Esophagus muscularis mucosa (tissue), 4 donors: Measurements from ENCODE around the gene VTN. TPM values are rescaled to one million over a fixed set of nuclear protein-coding genes. Genes with fewer than 3 reads are reported as not detected.
A peak's percentile ranks its signal among the peaks of the same experiment; 100 is the strongest.

Experiments used
- DNase-seq: peaks from one replicate; pipeline ENCODE4 v3.0.0-alpha.2; 2017; ENCODE audit errors: extremely low spot score
- H3K27ac ChIP-seq, 4 donors: fragments of 200-600 bp; sonication (generic); replicated peaks in 1 of 4; 1 replicate in 3 of 4; 2 replicates in 1 of 4; pipeline ENCODE4 v1.5.1; 2016 to 2019; ENCODE audit warnings: mild to moderate bottlenecking in 1 of 4
- H3K27me3 ChIP-seq, 4 donors: fragments of 200-600 bp; sonication (generic); one replicate each; pipeline versions ENCODE4 v1.5.1 to v1.6.0; 2016 to 2019
- H3K36me3 ChIP-seq, 4 donors: fragments of 200-600 bp; sonication (generic); one replicate each; pipeline ENCODE4 v1.5.1; 2016 to 2019
- H3K4me1 ChIP-seq, 4 donors: fragments of 200-600 bp; sonication (generic); one replicate each; pipeline ENCODE4 v1.5.1; 2016 to 2019
- H3K4me3 ChIP-seq, 4 donors: fragments of 200-600 bp; sonication (generic); 1 replicate in 2 of 4; 2 replicates in 2 of 4; pipeline ENCODE4 v1.5.1; 2016 to 2019; ENCODE audit warnings: mild to moderate bottlenecking in 4 of 4, moderate library complexity in 1 of 4
- H3K9me3 ChIP-seq, 4 donors: fragments of 200-600 bp; sonication (generic); 1 replicate in 3 of 4; 2 replicates in 1 of 4; pipeline ENCODE4 v1.5.1; 2016 to 2019
- EP300 ChIP-seq: sonication (generic); formaldehyde crosslinking; IDR thresholded peaks from one replicate; pipeline ENCODE4 v1.6.1; 2017; ENCODE audit warnings: antibody characterized with exemption
- POLR2A ChIP-seq: fragments of 450-650 bp; IDR thresholded peaks from one replicate; pipeline ENCODE4 v1.6.1; 2017; ENCODE audit warnings: antibody characterized with exemption, moderate library complexity, mild to moderate bottlenecking, low read depth
- POLR2AphosphoS5 ChIP-seq, 2 donors: sonication (generic); formaldehyde crosslinking; IDR thresholded peaks; one replicate each; pipeline ENCODE4 v1.6.1; 2017; ENCODE audit warnings: antibody characterized with exemption in 2 of 2
- whole genome bisulfite sequencing: methylation state at CpG from one replicate; pipeline ENCODE4 v1.1.5; 2018; 5-methylcytosine and 5-hydroxymethylcytosine counted together
- intact Hi-C: fragments of 100-400 bp; cut with DNase I; formaldehyde crosslinking; loops from one replicate; pipeline ENCODE4 v1.15.1; 2023
- total RNA-seq, 4 donors: library from RNA; depleted of rRNA; stranded (reverse); fragments of >200 nt; gene quantifications; one replicate each; pipeline versions ENCODE4 v1.1.0 to v1.2.1, GENCODE V29; 2016
- TF ChIP-seq, protein P1 (sequence below), 3 experiments: fragments of 200-600 bp in 2 of 3; fragments of 450-650 bp in 1 of 3; sonication (generic) in 2 of 3; IDR thresholded peaks; one replicate each; pipeline ENCODE4 v1.5.1; 2017 to 2019; ENCODE audit warnings: antibody characterized with exemption in 3 of 3, mild to moderate bottlenecking in 2 of 3, moderate library complexity in 1 of 3

Gene VTN
- total RNA-seq, 4 donors from 2014 or later: under 0.01 to 1.3 (median 0.58) TPM

DNA sequence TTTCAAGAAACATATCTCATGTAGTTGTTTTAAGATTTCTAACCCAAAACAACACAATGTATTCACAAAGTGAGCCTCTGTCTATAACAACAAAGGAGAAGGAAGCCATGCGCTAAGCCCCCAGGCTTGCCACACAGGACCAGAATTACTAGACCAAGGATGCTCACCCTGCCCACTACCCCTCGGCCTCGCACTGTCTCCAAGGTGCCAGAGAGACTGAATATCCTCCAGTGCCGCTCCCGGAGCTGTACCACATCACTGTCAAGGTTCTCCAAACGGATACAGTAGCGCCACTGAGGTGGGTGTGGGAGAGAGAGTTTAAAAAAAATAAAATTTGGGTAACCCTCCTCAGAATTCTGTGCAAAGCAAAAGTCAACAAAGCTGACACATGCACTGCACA, 19.8 kb downstream of the VTN start:
- Histone ChIP-seq H3K4me1 (peaks cover 9 to 18% (median 15%) of the 10 kb centered on the region in 4 donors), H3K4me3 (no peak overlapping the region), H3K36me3 (peaks cover 67 to 100% (median 96%) of the 10 kb centered on the region in 4 donors), H3K9me3 (no peaks in the 10 kb centered on the region), H3K27me3 (no peaks in the 10 kb centered on the region), H3K27ac (no peak overlapping the region)
- 92% methylated on average over 7 of the region's 7 CpGs for WGBS
- intact Hi-C loops: no loop called here
- TF ChIP-seq POLR2AphosphoS5 (IDR thresholded peaks at IDR 0.05): no peak
- no peak for DNase-seq

GRCh38 chr17:28348979-28349378, 21.1 kb downstream of the VTN start:
- H3K36me3 ChIP-seq: peaks cover 68 to 100% (median 98%) of the 10 kb centered on the region in 4 donors
- DNase-seq: no peak

DNA sequence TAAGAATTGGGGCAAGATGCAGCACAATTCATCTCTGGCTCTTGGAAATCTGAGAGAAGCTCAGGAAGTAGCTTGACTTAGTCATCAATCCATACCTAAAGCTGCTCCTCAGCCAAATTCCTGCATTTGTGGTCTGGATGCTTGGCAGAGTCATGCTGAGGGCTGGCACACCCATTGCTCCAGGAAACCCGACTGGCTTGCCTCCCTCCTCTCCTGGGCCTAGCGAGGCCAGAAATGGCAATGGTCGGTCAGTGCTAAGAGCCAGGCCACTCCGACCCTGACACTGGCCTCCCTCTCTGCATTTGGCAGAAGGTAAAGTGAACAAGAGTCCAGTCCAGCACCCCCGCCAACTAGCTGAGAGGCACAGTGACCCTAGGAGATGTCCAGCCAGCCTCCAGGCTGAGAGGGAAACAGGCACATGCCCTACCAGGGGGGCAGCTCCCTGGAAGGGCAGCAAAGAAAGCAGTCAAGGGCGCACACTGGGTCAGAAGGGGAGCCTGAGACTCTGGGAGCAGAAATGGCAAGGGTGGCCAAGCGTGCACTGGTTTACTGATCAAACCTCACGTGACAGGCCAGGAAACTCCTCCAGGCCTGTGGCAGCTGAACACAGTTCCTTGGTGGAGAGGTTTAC, 22.7 kb downstream of the VTN start:
- Histone ChIP-seq H3K27ac (peak overlapping the region in 2 of 4 donors; percentile 29 to 39), H3K9me3 (no peaks in the 10 kb centered on the region), H3K4me3 (no peak overlapping the region), H3K4me1 (peaks cover 9 to 17% (median 12%) of the 10 kb centered on the region in 4 donors), H3K27me3 (no peaks in the 10 kb centered on the region), H3K36me3 (peaks cover 60 to 100% (median 98%) of the 10 kb centered on the region in 4 donors)
- 74% methylated on average over 8 of the region's 8 CpGs for WGBS
- no peak for DNase-seq
- no peak for TF ChIP-seq POLR2AphosphoS5 (IDR thresholded peaks at IDR 0.05)
- TF ChIP-seq, protein P1, sequence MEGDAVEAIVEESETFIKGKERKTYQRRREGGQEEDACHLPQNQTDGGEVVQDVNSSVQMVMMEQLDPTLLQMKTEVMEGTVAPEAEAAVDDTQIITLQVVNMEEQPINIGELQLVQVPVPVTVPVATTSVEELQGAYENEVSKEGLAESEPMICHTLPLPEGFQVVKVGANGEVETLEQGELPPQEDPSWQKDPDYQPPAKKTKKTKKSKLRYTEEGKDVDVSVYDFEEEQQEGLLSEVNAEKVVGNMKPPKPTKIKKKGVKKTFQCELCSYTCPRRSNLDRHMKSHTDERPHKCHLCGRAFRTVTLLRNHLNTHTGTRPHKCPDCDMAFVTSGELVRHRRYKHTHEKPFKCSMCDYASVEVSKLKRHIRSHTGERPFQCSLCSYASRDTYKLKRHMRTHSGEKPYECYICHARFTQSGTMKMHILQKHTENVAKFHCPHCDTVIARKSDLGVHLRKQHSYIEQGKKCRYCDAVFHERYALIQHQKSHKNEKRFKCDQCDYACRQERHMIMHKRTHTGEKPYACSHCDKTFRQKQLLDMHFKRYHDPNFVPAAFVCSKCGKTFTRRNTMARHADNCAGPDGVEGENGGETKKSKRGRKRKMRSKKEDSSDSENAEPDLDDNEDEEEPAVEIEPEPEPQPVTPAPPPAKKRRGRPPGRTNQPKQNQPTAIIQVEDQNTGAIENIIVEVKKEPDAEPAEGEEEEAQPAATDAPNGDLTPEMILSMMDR (IDR thresholded peaks at IDR 0.05): no peak
- TF ChIP-seq POLR2A: no peak
- no peak for TF ChIP-seq EP300
- intact Hi-C loops: no loop called here

More at GRCh38 chr17:28348979-28349378, 21.1 kb downstream of the VTN start:
- no peaks in the 10 kb centered on the region for H3K27me3 ChIP-seq
- H3K9me3 ChIP-seq: no peaks in the 10 kb centered on the region
- H3K4me1 ChIP-seq: peaks cover 9 to 17% (median 12%) of the 10 kb centered on the region in 4 donors
- intact Hi-C loops: no loop called here
- no peak overlapping the region for H3K27ac ChIP-seq
- 70% methylated on average over 2 of the region's 3 CpGs for WGBS
- H3K4me3 ChIP-seq: no peak overlapping the region
- TF ChIP-seq POLR2A: no peak
- TF ChIP-seq EP300: no peak
- no peak for TF ChIP-seq POLR2AphosphoS5 (IDR thresholded peaks at IDR 0.05)
- TF ChIP-seq, protein P1 (IDR thresholded peaks at IDR 0.05): no peak

- TF ChIP-seq POLR2AphosphoS5 (IDR thresholded peaks at IDR 0.05): no peak
- TF ChIP-seq, protein P1 (IDR thresholded peaks at IDR 0.05): peak in 1 of 3 experiments; percentile 12
- DNase-seq: no peak
- Histone ChIP-seq H3K27ac (peak overlapping the region in 1 of 4 donors; percentile 8), H3K27me3 (no peaks in the 10 kb centered on the region), H3K4me1 (peaks cover 9 to 17% (median 12%) of the 10 kb centered on the region in 4 donors), H3K4me3 (no peak overlapping the region), H3K9me3 (no peaks in the 10 kb centered on the region), H3K36me3 (peaks cover 60 to 100% (median 98%) of the 10 kb centered on the region in 4 donors)
- WGBS: 73% methylated on average over 7 of the region's 7 CpGs
- intact Hi-C loops: no loop called here
These were observed 23.3 kb downstream of the VTN start for GRCh38 chr17:28346746-28347246.

DNA sequence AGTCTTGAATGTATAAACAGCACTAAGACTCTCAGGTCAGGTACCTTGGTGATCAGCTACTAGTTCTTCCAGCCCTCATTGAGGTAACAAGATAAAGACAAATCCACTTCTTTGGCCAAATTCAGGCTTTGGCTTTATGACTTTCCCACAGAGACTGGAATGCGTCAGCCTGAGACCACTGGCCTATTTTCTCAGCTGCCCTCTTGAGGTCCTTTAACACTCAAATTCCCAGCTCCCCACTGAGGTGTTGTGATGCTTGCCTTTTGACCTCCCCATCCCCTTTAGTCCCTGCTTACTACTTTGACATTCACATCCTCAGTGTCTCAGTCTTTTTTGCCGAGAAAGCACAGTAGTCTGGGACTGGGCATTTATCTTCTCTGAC, 23.9 kb downstream of the VTN start:
- H3K9me3 ChIP-seq: no peaks in the 10 kb centered on the region
- intact Hi-C loops: no loop called here
- H3K27me3 ChIP-seq: no peaks in the 10 kb centered on the region
- peaks cover 9 to 17% (median 12%) of the 10 kb centered on the region in 4 donors for H3K4me1 ChIP-seq
- no peak for TF ChIP-seq POLR2AphosphoS5 (IDR thresholded peaks at IDR 0.05)
- 74% methylated on average over 2 of the region's 2 CpGs for WGBS
- H3K36me3 ChIP-seq: peaks cover 60 to 100% (median 98%) of the 10 kb centered on the region in 4 donors
- H3K4me3 ChIP-seq: no peak overlapping the region
- DNase-seq: no peak
- H3K27ac ChIP-seq: no peak overlapping the region
